ENCODE measurements around the gene FMN2. TPM values are rescaled to one million over a fixed set of nuclear protein-coding genes. Genes with fewer than 3 reads are reported as not detected.
"Not testable (repeated sequence)": the region's sequence is repeated elsewhere in the genome, so short reads cannot be mapped to it uniquely, and the experiment has no call there.

The FMN2 gene
- total RNA-seq, 1 donor from 2014 or later: not detected

DNA sequence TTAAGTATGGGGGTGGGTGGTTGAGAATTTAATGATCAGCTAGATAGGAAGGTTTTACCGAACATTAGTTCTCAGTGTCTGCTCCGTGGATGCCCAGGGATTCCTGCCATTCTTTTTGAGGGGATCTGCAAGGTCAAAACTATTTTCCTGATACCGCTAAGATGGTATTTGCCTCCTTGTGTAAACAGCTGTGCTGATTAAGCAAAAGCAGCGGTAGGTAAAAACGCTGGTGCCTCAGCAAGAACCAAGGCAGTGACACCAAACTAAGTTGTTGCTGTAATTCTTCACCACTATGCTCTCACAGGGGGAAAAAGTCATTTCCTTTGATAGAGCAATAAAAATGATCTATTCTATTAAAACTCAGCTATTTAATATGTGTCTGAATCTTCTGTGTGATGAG is 229.0 kb downstream of the FMN2 start:
- ATAC-seq: no peak

DNA sequence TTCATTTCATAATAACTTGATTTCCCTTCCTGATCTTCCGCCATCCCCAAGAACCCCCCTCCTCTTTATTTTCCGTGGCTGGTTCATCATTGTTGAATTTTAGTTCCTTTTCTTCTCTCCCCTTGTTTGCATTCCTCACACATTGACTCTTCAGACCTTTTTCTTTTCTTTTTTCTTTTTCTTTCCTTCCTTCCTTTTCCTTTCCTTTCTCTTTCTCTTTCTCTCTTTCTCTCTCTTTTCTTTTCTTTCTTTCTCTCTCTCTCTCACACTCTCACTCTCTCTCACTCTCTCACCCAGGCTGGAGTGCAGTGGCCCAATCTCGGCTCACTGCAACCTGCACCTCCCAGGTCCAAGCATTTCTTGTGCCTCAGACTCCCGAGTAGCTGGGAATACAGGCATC is 231.3 kb downstream of the FMN2 start:
- ATAC-seq: no peak

DNA sequence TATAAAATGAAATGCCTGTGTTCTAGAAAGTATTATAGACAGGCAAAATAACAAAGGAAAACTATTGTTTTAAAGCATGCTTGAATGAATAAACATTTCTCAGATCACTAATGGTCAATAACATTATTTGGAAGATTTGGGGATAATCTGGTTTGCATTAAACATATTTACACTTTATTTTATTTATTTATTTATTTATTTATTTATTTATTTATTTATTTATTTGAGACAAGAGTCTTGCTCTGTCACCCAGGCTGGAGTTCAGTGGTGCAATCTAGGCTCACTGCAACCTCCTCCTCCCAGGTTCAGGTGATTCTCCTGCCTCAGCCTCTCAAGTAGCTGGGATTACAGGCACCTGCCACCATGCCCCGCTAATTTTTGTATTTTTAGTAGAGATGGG is 236.7 kb downstream of the FMN2 start:
- ATAC-seq: not testable (repeated sequence)

DNA sequence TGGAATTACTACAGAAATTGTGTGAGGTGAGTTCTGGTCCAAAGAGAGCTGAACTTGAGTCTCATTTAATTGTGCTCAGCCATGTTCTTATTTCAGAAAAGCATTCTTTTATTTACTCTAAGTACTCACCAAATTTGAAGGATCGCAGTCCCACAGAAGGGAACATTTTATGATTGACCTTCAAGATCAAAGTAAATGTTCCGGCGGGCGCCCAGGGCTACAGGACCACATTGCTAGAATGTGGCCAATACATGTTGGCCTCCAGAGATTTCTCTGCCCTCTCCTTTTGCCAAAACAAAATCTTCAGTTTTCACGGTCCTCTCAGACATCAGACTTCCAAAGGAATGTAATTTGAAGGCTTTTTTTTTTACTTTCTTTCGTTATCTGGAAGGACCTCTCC is 237.8 kb downstream of the FMN2 start:
- no peak for ATAC-seq

DNA sequence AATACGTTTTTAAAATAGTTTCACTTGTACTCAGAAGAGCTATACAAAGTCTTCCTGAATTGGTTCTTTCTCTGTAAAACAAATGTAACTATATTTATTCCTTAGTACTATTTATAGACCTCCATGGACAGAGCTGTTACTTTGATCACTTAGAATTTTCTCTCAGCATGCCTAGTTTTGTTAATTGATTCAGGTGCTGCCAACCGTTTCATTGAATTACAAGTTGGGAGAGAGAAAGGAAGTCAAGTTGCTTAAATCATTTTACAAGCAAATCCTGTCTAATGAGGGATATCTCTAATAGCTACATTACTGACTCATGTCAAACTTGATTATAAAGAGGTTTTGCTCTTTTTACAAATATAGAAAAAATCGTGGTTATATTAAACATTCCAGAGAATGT is 241.0 kb downstream of the FMN2 start:
- ATAC-seq: no peak

DNA sequence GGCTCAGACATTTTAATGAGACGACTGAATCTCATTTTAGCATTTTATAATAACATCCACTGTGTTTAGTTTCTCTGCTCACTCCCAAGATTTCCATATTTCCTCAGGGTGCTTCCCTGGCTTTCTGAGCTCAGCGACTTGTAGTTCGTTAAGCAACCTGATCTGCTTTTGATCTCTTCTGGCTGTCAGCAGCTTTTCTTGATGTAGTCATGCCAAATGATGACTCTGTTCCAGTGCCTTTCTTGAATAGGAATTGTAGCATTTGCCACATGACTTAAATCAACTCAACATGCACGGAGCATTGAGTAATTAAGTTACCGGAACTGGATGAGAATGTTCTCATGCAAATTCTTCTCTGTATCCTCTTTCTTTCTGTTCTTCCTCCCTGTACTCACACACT is 246.1 kb downstream of the FMN2 start:
- no peak for ATAC-seq

DNA sequence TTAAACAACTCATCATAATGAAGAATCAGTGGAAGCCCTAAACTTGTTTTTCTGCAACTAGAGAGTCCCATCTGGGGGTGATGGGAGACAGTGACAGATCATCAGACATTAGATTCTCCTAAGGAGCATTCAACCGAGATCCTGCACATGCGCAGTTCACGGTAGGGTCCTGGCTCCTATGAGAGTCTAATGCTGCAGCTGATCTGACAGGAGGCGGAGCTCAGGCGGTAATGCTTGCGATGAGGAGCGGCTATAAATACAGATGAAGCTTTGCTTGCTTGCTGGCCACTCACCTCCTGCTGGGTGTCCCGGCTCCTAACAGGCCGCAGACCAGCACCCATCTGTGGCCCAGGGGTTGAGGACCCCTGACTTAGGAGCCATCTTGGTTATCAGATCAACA is 247.2 kb downstream of the FMN2 start:
- ATAC-seq: no peak

DNA sequence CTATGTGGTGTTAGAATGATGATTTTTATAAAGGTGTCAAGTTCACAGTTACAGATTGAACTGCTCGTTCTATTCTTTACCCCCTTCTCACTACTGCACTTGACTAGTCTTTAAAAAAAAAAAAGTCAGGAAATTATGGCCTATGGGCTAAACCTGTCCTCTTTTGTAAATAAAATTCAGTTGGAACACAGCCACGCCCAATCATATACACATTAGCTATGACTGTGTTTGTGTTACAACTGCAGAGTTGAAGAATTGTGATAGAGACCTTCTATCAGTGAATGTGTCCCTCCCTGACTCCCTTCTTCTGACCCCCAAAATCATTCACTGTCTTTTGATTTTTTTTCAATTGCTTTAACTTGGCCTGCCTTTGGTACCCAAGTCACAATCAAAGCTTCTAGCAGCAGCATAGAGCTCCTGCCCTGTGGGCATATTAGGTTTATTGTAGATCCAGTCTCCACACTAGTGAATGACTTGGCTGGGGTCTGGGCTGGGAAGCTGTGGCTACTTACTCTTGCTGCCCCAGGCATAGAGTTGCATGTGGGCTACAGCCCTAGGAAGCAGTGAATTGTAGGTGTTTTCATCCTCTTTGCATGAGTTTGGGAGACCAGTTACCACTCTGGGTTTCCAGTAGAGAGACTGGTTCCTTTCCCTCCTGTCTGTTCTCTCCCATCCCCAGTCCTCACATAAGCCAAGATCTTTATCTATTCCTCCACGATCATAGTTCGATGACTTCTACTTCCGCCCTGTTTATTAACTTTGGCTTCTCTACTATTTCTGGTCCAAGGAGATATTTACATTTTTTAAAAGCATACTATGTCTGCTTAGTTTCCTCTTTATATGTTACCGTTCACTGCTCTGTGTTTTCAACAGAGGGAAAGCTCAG is 249.9 kb downstream of the FMN2 start:
- no peak for ATAC-seq

DNA sequence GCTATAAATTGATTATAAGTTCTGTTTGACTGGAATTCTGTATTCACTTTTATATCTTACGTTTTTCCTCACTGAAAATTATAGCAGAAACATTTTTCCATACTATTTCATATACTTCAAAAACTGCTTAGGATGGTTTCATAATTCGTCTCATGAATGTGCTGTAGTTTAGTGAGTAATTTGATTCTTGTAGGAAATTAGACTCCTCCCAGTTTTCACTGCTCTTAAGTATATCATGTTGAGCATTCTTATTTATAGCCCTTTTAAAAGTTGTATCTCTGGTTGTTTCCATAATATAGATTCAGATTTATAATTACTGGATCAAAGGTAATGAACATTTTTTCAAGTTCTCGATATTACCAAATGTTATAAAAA is 250.6 kb downstream of the FMN2 start:
- no peak for ATAC-seq

DNA sequence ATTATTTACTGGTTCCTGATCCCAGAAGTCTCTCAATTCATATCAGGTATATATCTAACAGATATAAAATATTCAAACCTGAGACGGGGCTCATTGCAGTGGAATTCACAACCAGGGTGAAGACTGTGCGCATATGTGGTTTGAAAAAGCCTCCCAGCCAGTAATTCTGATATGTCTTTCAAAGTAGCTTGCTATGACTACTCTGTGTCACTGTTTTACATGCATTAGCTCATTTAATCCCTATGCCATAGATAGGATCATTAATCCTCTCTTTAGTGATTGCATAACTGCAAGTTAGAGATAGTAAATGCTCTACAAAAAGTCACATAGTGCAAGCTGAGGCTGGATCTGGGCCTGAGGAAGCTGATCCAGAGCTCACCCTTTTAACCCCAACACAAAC is 251.4 kb downstream of the FMN2 start:
- no peak for ATAC-seq

DNA sequence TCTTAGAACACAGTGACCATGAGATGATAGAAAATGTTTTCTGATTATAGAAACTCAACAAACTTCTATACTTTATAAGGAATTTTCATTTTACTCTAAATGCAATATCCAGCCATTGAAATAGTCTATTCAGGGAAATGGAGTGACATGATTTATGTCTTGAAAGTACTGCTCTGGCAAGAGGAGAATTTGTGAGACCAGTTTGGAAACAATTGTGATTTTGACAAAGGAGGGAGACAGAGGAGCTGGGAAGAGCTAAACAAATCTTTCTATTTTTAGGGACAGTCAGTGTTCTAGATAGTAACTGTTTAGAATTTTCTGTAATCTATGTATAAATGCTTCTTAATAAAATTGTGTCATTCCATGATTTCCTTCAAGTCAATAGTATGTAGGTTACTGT is 252.3 kb downstream of the FMN2 start:
- no peak for ATAC-seq

DNA sequence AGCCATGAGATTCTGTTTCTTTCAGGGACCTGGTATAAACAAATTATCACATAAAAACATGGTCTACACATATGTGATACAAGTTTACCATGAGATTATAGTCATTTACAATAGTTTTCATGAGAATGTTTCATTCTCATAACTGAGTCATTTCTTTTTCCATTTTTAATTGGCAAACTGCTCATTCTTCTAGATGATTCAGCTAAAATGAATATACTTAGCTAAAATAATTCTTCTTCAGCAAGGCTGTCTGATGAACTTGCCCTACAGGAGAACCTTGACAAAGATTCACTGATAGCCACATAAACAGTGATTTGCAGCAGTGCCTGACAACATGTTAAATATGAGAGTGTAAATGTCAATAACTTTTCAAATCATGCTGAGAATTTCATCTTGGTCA is 253.2 kb downstream of the FMN2 start:
- no peak for ATAC-seq

DNA sequence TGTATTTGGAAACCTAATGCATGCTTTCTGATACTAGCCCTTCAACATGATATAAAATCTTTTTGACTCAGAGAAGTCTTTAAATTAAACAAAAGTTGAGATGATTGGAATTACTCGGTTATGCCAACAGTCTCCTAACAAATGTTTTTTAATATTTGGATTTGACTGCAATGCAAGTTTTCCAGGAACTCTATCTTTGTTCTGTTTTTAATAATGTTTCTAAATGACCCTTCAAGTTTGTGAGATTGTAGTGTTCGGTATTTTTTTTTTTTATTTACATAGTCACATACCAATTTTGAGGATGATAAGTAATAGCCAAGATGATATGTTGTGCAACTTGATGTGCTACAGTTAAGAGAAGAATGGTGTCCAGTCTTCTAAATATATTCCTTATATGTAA is 258.0 kb downstream of the FMN2 start:
- no peak for ATAC-seq

DNA sequence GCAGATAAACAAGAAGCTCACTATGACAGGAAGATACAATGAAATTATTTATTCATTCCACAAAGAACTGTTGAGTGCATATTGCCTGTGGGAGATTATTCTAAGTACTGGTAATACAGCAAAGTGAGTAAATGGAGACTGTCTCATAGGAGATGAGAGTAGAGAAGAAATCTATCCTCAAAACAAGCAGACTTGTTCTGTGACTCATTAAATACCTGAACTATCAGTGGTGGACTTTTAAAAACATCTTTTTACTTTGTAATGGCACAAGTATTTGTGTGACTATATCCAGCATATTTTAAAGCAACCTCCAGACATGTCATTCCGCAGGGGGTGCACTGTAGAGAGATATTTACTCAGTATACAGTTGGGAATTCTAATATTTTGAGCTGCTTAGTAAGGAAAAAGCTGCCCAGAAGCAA is 259.2 kb downstream of the FMN2 start:
- no peak for ATAC-seq

DNA sequence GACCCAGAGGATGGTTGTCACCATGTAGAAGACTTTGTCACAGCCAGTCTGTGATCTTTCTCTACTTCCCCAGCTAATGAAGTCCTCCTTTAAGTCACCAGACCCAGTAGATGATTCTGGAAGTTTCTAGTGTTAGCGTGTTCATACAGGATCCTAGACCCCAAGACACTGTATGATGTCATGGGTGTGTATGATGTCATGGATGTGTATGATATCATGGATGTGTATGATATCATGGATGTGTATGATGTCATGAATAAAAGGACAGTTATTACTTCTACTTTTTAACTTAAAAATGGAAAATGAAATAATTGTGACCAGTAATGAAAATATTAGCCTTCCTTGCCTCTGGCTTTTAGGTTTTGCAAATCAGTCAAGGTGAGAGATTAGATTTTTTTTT is 260.0 kb downstream of the FMN2 start:
- ATAC-seq: no peak

DNA sequence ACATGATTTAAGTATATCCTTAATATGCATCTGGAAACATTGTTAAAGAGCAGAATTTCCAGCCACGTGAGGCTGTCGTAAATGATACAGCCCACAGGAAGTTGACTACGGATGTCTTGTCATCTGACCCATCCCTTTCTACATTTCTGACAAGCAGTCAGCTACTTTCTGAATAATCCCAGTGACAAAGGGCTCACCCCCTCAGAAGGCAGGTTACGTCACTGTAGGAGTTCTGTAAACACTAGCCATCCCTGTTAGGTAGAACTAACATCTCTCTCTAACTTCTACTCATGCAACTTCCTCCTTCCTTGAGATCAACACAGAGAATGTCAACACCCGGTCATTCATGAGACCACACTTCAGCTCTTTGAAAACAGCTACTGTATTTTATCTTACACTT is 261.1 kb downstream of the FMN2 start:
- no peak for ATAC-seq

DNA sequence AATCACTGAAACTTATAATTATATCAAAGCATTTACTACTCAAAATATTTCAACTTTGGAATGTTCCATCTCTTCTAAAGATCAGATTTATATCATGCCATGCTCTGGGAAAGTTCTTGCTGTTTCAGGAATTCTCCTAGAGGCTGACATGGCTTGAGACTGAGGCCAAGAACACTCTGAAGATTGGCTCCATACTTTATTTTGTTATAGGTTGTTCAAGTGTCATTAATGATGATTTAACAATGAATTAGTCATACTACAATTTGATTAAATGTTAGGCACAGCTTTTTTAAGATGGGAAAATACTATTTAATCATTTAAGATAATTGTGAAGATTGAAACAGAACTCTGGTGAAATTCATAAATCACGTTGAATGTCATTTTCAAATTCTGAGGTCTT is 264.9 kb downstream of the FMN2 start:
- no peak for ATAC-seq

DNA sequence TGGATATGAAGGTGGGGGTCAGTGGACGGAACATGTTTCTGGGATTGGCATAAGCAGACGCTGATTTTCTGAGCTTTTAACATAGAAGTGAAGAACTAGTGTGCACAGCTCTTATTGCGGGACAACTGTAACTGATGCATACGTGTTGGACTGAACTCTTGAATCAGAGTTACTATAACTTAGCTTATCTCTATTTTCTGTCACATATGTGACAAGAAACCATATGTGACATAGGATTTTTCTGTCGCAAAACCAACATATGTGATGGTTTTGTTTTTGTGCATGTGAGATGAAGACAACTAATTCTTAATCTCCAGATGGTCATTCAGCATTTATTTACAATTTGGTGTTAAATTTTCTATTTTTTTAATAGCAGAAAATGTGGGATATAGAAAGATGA is 270.4 kb downstream of the FMN2 start:
- no peak for ATAC-seq

DNA sequence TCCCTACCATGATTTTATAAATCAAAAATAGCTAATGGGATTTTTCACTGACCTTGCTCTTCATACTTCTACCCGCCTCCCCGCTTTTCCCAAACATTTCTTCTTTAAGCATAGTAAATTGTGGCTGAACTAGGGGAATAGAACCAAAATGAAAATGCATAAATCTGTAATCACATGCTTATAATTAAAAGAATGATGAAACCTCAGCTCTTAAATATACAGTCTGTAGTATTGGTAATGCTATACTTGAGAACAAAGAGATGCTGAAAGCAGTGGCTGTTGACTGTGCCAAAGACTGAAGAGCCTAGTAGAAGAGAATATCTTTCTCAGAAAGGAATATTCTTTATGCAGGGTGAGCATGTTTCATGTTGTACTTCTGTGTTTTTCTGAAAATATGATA is 271.1 kb downstream of the FMN2 start:
- no peak for ATAC-seq

DNA sequence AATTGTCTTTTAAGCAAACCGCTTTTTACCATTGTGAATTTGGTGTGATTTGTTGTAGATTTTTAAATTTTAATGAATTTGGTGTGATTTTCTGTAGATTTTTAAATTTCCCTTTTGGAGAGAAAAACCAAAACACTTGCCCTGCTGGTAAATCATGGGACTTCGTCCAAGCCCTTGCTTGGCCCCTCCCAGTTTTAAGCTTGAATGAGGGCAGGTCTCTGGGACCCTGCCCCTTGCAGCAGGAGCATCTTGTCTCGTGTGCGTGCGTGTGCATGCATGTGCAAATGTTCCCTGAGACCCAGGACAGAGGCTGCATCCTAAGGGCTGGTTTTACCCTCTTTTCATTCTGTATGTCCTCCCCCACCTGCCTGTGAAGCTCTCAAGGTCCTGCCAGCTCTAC is 271.6 kb downstream of the FMN2 start:
- no peak for ATAC-seq

DNA sequence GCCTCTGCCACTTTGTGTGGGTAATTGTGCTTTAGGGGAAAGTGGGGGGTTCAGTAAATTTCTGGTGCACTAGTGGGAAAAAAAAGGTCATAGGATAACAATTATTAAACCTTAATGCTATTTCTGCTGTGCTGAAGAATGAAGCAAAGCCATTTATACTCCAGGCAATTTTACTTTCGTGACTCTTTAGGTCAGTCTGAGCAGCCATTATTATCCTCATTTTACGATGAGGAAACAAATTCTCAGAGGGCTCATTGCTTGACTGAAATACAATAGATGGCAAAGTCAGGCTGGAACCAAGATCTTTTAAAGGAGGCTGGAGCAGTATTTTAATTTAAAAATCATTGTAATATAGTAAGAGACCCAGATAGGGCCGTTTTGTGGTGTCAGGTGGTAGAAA is 272.2 kb downstream of the FMN2 start:
- no peak for ATAC-seq

DNA sequence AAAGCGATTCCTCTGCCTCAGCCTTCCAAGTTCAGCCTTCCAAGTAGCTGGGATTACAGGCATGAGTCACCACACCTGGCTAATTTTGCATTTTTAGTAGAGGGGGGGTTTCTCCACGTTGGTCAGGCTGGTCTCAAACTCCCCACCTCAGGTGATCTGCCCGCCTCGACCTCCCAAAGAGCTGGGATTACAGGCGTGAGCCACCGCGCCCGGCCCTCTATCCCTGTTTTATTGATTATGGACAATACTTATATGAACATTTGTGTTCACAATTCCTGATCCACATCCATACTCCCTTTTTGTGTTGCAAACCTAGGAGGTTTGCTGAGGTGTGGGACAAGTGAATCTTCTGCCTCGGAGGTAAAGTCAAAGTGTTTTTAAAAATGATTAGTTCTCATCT is 275.0 kb downstream of the FMN2 start:
- ATAC-seq: no peak

DNA sequence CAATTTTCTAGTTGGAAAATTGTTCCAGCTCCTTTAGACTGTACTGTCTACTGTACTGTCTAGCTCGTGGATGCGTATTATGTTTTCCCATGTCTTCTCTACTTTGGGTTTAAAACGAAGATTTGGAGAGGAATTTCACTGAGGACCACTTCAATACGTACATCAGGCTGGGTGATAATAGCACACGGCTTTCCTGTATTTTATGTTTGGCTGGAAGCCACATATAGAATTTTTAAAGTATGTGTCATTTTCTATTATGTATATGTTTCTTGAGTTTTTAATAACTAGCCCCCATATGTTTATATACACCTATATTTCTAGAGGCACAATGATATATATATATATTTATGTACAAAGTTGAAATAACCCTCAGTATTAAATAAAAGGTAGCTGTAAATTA is 293.9 kb downstream of the FMN2 start:
- no peak for ATAC-seq

DNA sequence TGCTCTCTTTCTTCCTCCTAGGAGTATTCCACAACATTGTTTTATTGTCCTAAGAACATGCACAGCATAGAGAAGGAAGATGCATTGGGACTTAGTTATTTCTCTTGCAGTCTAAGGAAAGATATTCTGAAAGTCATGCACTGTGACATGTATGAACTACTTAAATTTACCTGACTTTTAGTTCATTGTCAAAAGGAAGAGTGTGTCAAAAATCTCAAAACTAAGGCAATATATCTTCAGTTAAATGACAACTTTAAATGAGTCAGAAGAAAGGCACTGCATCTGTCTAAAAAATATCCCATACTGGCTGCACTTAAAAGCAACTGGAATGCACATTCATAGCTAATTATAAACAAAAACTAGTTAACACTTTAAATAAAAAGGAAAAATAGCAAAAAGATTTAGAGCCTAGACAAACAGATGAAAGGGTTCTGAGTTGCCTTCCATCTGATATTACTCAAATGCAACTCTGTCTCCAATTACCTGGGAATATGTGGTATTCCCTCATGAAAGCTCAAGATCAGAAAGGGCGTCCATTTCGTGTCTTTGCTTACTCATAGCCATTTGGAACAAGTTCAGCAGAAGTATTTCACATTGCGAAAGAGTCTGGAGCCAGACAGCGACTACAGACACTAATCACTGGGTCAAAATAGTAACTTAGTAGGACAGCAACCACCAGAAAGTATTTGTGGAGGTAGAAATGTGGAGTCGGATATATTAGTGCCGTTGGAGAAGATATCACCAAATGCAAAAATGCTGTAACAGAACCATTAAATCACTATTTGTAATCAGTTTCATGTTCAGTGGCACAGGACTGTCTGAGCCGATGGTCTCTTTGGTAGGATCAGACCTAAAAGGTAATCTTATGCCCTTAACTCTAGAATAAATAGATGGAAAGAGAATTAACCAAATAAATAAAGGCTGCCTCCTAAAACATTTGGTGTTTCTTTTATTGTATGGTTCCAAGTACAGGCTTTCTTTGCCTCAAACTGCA is 294.6 kb downstream of the FMN2 start:
- ATAC-seq: no peak

Measured in esophagus mucosa (tissue), 1 donor.